KMS-11 (cell line): Measurements from ENCODE around the gene IQCC.

Experiments
- H2AFZ ChIP-seq: fragments of 200-600 bp; sonication (generic); 2 replicates; pipeline ENCODE4 v1.6.1; 2016; ENCODE audit warnings: antibody characterized with exemption, mixed run types, low read depth
- H3K27ac ChIP-seq: fragments of 200-600 bp; sonication (generic); 2 replicates; pipeline ENCODE4 v1.6.1; 2016; ENCODE audit warnings: mild to moderate bottlenecking, mixed run types
- H3K27me3 ChIP-seq: fragments of 200-600 bp; sonication (generic); 2 replicates; pipeline ENCODE4 v1.6.1; 2017; ENCODE audit warnings: mild to moderate bottlenecking, low read depth, mixed run types, moderate library complexity; ENCODE audit not compliant: insufficient read depth
- H3K36me3 ChIP-seq: fragments of 200-600 bp; sonication (generic); 2 replicates; pipeline ENCODE4 v1.6.1; 2017; ENCODE audit warnings: mild to moderate bottlenecking, mixed run types; ENCODE audit not compliant: insufficient read depth
- H3K4me1 ChIP-seq: fragments of 200-600 bp; sonication (generic); 2 replicates; pipeline ENCODE4 v1.6.1; 2016; ENCODE audit warnings: mild to moderate bottlenecking, low read depth, mixed run types; ENCODE audit not compliant: poor library complexity, severe bottlenecking
- H3K4me2 ChIP-seq: fragments of 200-600 bp; sonication (generic); 2 replicates; pipeline ENCODE4 v1.7.0; 2016; ENCODE audit warnings: mild to moderate bottlenecking, mixed run types
- H3K4me3 ChIP-seq: fragments of 200-600 bp; sonication (generic); IDR thresholded peaks from 2 replicates; pipeline ENCODE4 v1.6.1; 2017; ENCODE audit warnings: low read depth, low read length, mixed read lengths; ENCODE audit not compliant: insufficient read depth
- H3K79me2 ChIP-seq: fragments of 200-600 bp; sonication (generic); 2 replicates; pipeline ENCODE4 v1.6.1; 2016; ENCODE audit warnings: low read depth, mixed run types; ENCODE audit not compliant: insufficient read depth
- H3K9ac ChIP-seq: fragments of 200-600 bp; sonication (generic); 2 replicates; pipeline ENCODE4 v1.6.1; 2016; ENCODE audit warnings: mild to moderate bottlenecking, mixed run types
- H4K20me1 ChIP-seq: fragments of 200-600 bp; sonication (generic); 2 replicates; pipeline ENCODE4 v1.6.1; 2016; ENCODE audit warnings: mild to moderate bottlenecking, mixed run types; ENCODE audit not compliant: insufficient read depth
- CTCF ChIP-seq: fragments of 200-600 bp; sonication (generic); conservative IDR thresholded peaks from 2 replicates; pipeline ENCODE4 v1.6.1; 2017; ENCODE audit warnings: low read depth, mild to moderate bottlenecking, antibody characterized with exemption, low read length, moderate library complexity, mixed read lengths

IQCC gene

GRCh38 chr1:32216566-32216965, 11.1 kb downstream of the IQCC start:
- no peak overlapping the region for H3K4me2 ChIP-seq
- peaks cover 10% of the 10 kb centered on the region for H3K4me1 ChIP-seq
- no peaks in the 10 kb centered on the region for H3K36me3 ChIP-seq
- no peaks in the 10 kb centered on the region for H4K20me1 ChIP-seq
- no peak overlapping the region for H3K9ac ChIP-seq
- H3K79me2 ChIP-seq, result no peaks in the 10 kb centered on the region
- H2AFZ ChIP-seq, result no peak overlapping the region
- H3K27ac ChIP-seq, result no peak overlapping the region
- TF ChIP-seq CTCF, result no peak
- H3K27me3 ChIP-seq, result no peaks in the 10 kb centered on the region
- H3K4me3 ChIP-seq, result no peak overlapping the region

- H3K4me1 ChIP-seq, result peaks cover 21% of the 10 kb centered on the region
- peaks cover 18% of the 10 kb centered on the region for H3K79me2 ChIP-seq
- no peak overlapping the region for H3K4me3 ChIP-seq
- no peaks in the 10 kb centered on the region for H3K27me3 ChIP-seq
- H3K9ac ChIP-seq, result no peak overlapping the region
- H3K36me3 ChIP-seq, result no peaks in the 10 kb centered on the region
- no peak for TF ChIP-seq CTCF
- H3K4me2 ChIP-seq, result no peak overlapping the region
- no peak overlapping the region for H2AFZ ChIP-seq
- H3K27ac ChIP-seq, result no peak overlapping the region
- no peaks in the 10 kb centered on the region for H4K20me1 ChIP-seq
Measured at GRCh38 chr1:32219022-32219421, 13.6 kb downstream of the IQCC start.

GRCh38 chr1:32220746-32221580, 15.5 kb downstream of the IQCC start:
- Histone ChIP-seq H3K9ac (no peak overlapping the region), H4K20me1 (no peaks in the 10 kb centered on the region), H3K27ac (no peak overlapping the region), H3K27me3 (no peaks in the 10 kb centered on the region), H3K79me2 (peaks cover 22% of the 10 kb centered on the region), H3K4me3 (no peak overlapping the region), H3K4me2 (peak overlapping the region; percentile 96; the same call in 1 of the 2 replicates), H3K36me3 (no peaks in the 10 kb centered on the region), H2AFZ (no peak overlapping the region), H3K4me1 (peaks cover 15% of the 10 kb centered on the region)
- no peak for TF ChIP-seq CTCF

- Histone ChIP-seq H3K27ac (no peak overlapping the region), H3K4me3 (no peak overlapping the region), H3K79me2 (peaks cover 22% of the 10 kb centered on the region), H4K20me1 (no peaks in the 10 kb centered on the region), H3K4me1 (peaks cover 15% of the 10 kb centered on the region), H3K4me2 (peak overlapping the region; percentile 96; the same call in 1 of the 2 replicates), H3K27me3 (no peaks in the 10 kb centered on the region), H3K9ac (peak overlapping the region; percentile 81; the same call in 1 of the 2 replicates), H2AFZ (peak overlapping the region; percentile 74), H3K36me3 (no peaks in the 10 kb centered on the region)
- no peak for TF ChIP-seq CTCF
Measured at GRCh38 chr1:32221581-32221979, 16.1 kb downstream of the IQCC start.
